ENCODE measurements around the gene PTMS. TPM values are rescaled to one million over a fixed set of nuclear protein-coding genes. Genes with fewer than 3 reads are reported as not detected.
A peak's percentile ranks its signal among the peaks of the same experiment; 100 is the strongest.

Gene PTMS
- total and polyA plus RNA-seq, 7 donors, result 65.4 to 104 (median 82.6) TPM

DNA sequence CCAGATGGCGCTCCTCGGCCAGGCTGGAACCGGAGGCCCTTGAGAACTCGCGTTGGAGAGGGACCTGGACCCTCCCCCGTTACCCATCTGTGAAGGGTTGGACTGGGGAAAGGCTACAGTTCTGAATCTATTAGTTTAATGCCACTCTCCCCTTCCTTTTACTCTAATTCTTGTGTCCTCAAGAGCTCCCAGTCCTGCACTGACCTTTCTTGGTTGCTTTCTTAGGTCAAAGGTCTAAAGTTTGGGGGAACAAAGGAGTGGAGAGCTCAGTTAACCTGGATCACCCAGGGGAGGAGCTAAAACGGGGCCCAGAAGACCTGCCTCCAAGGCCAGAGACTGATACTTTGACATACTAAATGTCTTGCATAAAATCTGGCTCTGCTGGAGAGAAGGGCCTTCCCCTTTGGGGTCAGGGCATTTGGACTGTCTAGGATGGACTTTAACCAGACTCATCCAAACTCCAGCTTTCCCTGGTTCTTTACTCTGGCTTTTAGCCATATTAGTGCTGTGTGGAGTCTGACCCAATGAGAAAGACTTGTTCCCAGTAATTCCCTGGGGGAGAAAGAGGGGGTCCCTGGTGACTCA lies 12.3 kb upstream of the PTMS start:
- Histone ChIP-seq H3K27ac (peak overlapping the region; percentile 99), H3K27me3 (ENCODE audit: insufficient read depth in 3 of 3, low read length in 2 of 3) (no peaks in the 10 kb centered on the region), H3K4me3 (peak overlapping the region; percentile 99), H3K36me3 (ENCODE audit: insufficient read depth in 1 of 2, low read depth in 1 of 2) (peaks cover 9 to 33% of the 10 kb centered on the region in 2 donors), H3K4me1 (peaks cover 12% of the 10 kb centered on the region), H3K9me3 (no peaks in the 10 kb centered on the region)
- DNase-seq, result no peak
- ATAC-seq, result no peak
- TF ChIP-seq, protein P1, sequence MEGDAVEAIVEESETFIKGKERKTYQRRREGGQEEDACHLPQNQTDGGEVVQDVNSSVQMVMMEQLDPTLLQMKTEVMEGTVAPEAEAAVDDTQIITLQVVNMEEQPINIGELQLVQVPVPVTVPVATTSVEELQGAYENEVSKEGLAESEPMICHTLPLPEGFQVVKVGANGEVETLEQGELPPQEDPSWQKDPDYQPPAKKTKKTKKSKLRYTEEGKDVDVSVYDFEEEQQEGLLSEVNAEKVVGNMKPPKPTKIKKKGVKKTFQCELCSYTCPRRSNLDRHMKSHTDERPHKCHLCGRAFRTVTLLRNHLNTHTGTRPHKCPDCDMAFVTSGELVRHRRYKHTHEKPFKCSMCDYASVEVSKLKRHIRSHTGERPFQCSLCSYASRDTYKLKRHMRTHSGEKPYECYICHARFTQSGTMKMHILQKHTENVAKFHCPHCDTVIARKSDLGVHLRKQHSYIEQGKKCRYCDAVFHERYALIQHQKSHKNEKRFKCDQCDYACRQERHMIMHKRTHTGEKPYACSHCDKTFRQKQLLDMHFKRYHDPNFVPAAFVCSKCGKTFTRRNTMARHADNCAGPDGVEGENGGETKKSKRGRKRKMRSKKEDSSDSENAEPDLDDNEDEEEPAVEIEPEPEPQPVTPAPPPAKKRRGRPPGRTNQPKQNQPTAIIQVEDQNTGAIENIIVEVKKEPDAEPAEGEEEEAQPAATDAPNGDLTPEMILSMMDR (IDR thresholded peaks at IDR 0.05), result no peak
- intact Hi-C loops (cut with DNase I), result loop anchor here (1.0 to 10.0 kb wide), 6 partner anchors 12 to 73 kb away; partner anchors contain the start of genes P3H3 (in 2 of the 2), GPR162 (in 1 of the 2) and PTMS (in 1 of the 2)
- 0 to 1% (median 1%) methylated on average over 7 of the region's 7 CpGs for WGBS, 3 donors

DNA sequence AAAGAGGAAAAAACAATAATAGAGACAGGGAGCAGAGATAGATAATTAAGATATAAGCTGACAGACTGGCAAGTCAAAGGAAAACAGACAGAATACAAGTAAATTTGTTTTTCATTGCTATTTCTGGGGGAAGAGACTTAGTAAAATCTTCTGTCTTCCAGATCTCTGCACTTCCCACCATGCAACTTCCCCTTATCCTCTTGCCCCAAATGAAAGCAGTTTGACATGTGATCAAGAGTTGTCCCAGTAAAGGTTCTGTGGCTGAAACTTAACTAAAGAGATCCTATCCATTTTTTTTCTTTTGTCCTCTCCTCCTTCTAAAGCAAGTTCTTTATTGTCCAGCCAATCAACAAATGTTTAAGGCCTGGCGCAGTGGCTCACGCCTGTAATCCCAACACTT lies 11.8 kb upstream of the PTMS start:
- DNase-seq, result no peak
- Histone ChIP-seq H3K4me1 (peaks cover 12% of the 10 kb centered on the region), H3K36me3 (ENCODE audit: insufficient read depth in 1 of 2, low read depth in 1 of 2) (peaks cover 5 to 28% of the 10 kb centered on the region in 2 donors), H3K27ac (peak overlapping the region; percentile 99), H3K9me3 (no peaks in the 10 kb centered on the region), H3K4me3 (no peak overlapping the region), H3K27me3 (ENCODE audit: insufficient read depth in 3 of 3, low read length in 2 of 3) (no peaks in the 10 kb centered on the region)
- ATAC-seq, result no peak
- TF ChIP-seq, protein P1 (IDR thresholded peaks at IDR 0.05), result no peak
- intact Hi-C loops (cut with DNase I), result loop anchor here (2.0 to 10.0 kb wide), 3 partner anchors 24 to 73 kb away; partner anchors contain the start of genes P3H3 (in 2 of the 2) and GPR162 (in 1 of the 2)
- WGBS, 3 donors, result 95 to 100% (median 98%) methylated on average over 2 of the region's 2 CpGs

DNA sequence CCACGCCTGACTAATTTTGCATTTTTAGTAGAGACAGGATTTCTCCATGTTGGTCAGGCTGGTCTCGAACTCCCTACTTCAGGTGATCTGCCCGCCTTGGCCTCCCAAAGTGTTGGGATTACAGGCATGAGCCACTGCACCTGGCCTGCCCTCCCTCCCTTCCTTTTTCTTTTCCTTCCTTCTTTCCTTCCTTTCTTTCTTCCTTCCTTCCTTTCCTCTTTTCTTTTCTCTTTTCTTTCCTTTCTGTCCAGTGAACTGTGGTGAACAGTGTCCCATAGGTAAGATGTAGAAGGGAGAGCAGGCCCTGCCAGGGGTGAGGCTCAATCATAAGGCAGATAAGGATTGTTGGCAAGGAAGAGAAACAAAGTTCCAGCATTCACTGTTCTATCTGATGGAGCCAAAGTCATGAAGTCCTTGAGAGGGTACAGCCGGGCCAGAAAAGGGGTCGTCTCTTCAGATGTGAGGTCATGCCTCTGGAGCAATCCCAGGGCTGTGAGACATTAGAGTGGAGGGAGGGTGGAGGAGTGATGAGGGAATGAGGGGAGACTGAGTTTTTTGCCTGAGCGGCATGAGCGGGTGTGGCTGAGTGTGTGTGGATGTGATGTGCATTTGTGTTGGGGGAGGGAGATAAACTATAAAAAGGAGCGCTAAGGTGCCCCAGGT lies 9.0 kb upstream of the PTMS start:
- intact Hi-C loops (cut with DNase I), result loop anchor here in 1 of 2 donors (10.0 kb wide), 1 partner anchor 68 kb away; the partner anchor contains the start of genes GPR162 and P3H3
- no peaks in the 10 kb centered on the region for H3K27me3 ChIP-seq (ENCODE audit: insufficient read depth in 3 of 3, low read length in 2 of 3)
- peaks cover 6% of the 10 kb centered on the region for H3K4me1 ChIP-seq
- 81 to 83% (median 82%) methylated on average over 8 of the region's 8 CpGs for WGBS, 3 donors
- no peaks in the 10 kb centered on the region for H3K9me3 ChIP-seq
- H3K27ac ChIP-seq, result no peak overlapping the region
- no peak overlapping the region for H3K4me3 ChIP-seq
- TF ChIP-seq, protein P1 (IDR thresholded peaks at IDR 0.05), result no peak
- peaks cover 0 to under 1% of the 10 kb centered on the region in 2 donors for H3K36me3 ChIP-seq (ENCODE audit: insufficient read depth in 1 of 2, low read depth in 1 of 2)
- DNase-seq (no peak), ATAC-seq (no peak)

DNA sequence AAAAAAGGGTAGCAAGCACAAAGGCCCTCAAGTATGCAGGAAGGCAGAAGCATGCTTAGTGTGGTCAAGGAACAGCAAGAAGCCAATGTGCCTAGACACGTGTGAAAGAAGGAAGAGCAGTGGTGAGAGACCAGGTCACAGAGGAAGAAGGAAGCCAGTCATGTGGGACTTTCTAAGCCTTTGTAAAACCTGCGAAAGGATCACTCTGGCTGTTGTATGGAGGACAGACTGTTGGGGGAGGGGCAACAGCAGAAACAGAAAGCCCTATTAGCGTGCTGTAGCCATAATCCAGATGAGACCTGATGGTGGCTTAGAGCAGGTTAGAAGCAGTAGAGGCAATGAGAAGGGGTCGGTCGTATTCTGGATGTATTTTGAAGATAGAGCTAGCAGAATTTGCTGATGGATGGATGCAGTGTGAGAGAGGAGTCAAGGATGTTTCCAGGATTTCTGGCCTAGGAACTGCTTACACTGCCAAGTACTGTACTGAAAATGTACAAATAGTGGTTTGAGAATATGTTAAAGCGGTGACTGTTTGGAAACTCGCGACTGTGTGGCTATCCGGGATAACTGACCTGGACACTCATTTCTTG lies 7.6 kb upstream of the PTMS start:
- DNase-seq (no peak), ATAC-seq (no peak)
- Histone ChIP-seq H3K36me3 (ENCODE audit: insufficient read depth in 1 of 2, low read depth in 1 of 2) (no peaks in the 10 kb centered on the region), H3K27ac (no peak overlapping the region), H3K4me3 (no peak overlapping the region), H3K4me1 (peaks cover 4% of the 10 kb centered on the region), H3K9me3 (no peaks in the 10 kb centered on the region), H3K27me3 (ENCODE audit: insufficient read depth in 3 of 3, low read length in 2 of 3) (no peaks in the 10 kb centered on the region)
- WGBS, 3 donors, result 85 to 86% (median 86%) methylated on average over 9 of the region's 9 CpGs
- intact Hi-C loops (cut with DNase I), result loop anchor here in 1 of 2 donors (10.0 kb wide), 1 partner anchor 66 kb away; the partner anchor contains the start of genes GPR162 and P3H3
- TF ChIP-seq, protein P1 (IDR thresholded peaks at IDR 0.05), result no peak

Measured in psoas muscle (tissue), 8 donors.